ENCODE data around the gene TP53INP2. TPM values are rescaled to one million over a fixed set of nuclear protein-coding genes. Genes with fewer than 3 reads are reported as not detected.

Gene TP53INP2
- total and polyA plus RNA-seq, 2 of the 13 experiments (the other 11 are each of a cell fraction or from before 2014, with no cell fraction given), result 5.2 to 18.8 TPM

DNA sequence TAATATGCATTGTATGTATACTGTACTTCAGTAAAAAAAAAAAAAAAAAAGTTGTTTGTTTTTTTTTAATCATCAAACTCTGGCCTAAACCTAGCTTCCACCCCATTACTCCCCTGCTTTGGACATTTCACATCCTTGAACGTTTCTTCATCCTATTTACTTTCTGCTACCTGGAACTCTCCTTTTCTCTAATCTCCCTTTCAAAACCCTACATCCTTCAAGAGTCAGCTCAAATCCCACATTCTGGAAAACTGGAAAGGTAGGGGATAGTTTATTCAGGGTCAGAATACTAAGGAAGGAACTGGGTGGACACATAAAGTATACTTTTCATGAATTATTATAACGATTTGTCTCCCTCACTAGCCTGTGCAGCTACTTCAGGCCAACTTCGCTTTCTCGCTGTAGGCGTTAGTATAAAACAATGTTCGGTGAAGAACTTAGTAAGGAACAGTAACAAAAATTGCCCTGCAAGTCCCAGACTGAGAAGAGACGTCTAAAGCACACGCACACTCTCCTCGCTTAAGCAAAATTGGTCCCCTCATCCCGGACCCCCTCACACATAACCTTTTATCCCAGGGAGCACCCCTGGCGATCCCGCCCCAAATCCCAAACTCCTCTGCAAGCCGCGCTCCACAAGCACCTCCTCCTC lies 28.0 kb upstream of the TP53INP2 start (continued):
- TF ChIP-seq MEIS1 (CRISPR knock-in tag; IDR thresholded peaks at IDR 0.05; ENCODE audit: borderline replicate concordance) (0 out of 2 replicates have a peak, but pooled peaks have one; percentile 17), JUND (CRISPR knock-in tag; IDR thresholded peaks at IDR 0.05) (no peak), KLF13 (CRISPR knock-in tag; IDR thresholded peaks at IDR 0.05) (no peak), PHF5A (CRISPR knock-in tag; IDR thresholded peaks at IDR 0.05; ENCODE audit: low read depth, unreplicated experiment) (no peak), CHCHD3 (CRISPR knock-in tag; IDR thresholded peaks at IDR 0.05) (no peak), MAFK (conservative IDR thresholded peaks at IDR 0.05 in 1 of 2, IDR thresholded peaks at IDR 0.05 in 1 of 2; ENCODE audit: low read length in 2 of 2) (no peak), ZNF256 (CRISPR knock-in tag; conservative IDR thresholded peaks at IDR 0.05) (no peak), ZNF720 (CRISPR knock-in tag; IDR thresholded peaks at IDR 0.05) (no peak), ZNF670 (CRISPR knock-in tag; IDR thresholded peaks at IDR 0.05; ENCODE audit: borderline replicate concordance) (no peak), ZFP90 (CRISPR knock-in tag; IDR thresholded peaks at IDR 0.05; ENCODE audit: borderline replicate concordance) (peak; percentile 60; the same call in 1 of the 2 replicates), CREB1 (IDR thresholded peaks at IDR 0.05) (no peak), CREB1 (CRISPR knock-in tag; IDR thresholded peaks at IDR 0.05) (no peak), FOXC1 (CRISPR knock-in tag; IDR thresholded peaks at IDR 0.05; ENCODE audit: borderline replicate concordance) (no peak)
- TF ChIP-seq, protein P1, sequence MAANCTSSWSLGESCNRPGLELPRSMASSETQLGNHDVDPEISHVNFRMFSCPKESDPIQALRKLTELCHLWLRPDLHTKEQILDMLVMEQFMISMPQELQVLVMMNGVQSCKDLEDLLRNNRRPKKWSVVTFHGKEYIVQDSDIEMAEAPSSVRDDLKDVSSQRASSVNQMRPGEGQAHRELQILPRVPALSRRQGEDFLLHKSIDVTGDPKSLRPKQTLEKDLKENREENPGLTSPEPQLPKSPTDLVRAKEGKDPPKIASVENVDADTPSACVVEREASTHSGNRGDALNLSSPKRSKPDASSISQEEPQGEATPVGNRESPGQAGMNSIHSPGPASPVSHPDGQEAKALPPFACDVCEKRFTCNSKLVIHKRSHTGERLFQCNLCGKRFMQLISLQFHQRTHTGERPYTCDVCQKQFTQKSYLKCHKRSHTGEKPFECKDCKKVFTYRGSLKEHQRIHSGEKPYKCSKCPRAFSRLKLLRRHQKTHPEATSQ (CRISPR knock-in tag; IDR thresholded peaks at IDR 0.05; ENCODE audit: borderline replicate concordance), result 0 out of 2 replicates have a peak, but pooled peaks have one; percentile 59
- TF ChIP-seq, protein P2, sequence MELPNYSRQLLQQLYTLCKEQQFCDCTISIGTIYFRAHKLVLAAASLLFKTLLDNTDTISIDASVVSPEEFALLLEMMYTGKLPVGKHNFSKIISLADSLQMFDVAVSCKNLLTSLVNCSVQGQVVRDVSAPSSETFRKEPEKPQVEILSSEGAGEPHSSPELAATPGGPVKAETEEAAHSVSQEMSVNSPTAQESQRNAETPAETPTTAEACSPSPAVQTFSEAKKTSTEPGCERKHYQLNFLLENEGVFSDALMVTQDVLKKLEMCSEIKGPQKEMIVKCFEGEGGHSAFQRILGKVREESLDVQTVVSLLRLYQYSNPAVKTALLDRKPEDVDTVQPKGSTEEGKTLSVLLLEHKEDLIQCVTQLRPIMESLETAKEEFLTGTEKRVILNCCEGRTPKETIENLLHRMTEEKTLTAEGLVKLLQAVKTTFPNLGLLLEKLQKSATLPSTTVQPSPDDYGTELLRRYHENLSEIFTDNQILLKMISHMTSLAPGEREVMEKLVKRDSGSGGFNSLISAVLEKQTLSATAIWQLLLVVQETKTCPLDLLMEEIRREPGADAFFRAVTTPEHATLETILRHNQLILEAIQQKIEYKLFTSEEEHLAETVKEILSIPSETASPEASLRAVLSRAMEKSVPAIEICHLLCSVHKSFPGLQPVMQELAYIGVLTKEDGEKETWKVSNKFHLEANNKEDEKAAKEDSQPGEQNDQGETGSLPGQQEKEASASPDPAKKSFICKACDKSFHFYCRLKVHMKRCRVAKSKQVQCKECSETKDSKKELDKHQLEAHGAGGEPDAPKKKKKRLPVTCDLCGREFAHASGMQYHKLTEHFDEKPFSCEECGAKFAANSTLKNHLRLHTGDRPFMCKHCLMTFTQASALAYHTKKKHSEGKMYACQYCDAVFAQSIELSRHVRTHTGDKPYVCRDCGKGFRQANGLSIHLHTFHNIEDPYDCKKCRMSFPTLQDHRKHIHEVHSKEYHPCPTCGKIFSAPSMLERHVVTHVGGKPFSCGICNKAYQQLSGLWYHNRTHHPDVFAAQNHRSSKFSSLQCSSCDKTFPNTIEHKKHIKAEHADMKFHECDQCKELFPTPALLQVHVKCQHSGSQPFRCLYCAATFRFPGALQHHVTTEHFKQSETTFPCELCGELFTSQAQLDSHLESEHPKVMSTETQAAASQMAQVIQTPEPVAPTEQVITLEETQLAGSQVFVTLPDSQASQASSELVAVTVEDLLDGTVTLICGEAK (IDR thresholded peaks at IDR 0.05), result no peak
- TF ChIP-seq, protein P2 (CRISPR knock-in tag; IDR thresholded peaks at IDR 0.05), result no peak
- TF ChIP-seq, protein P3, sequence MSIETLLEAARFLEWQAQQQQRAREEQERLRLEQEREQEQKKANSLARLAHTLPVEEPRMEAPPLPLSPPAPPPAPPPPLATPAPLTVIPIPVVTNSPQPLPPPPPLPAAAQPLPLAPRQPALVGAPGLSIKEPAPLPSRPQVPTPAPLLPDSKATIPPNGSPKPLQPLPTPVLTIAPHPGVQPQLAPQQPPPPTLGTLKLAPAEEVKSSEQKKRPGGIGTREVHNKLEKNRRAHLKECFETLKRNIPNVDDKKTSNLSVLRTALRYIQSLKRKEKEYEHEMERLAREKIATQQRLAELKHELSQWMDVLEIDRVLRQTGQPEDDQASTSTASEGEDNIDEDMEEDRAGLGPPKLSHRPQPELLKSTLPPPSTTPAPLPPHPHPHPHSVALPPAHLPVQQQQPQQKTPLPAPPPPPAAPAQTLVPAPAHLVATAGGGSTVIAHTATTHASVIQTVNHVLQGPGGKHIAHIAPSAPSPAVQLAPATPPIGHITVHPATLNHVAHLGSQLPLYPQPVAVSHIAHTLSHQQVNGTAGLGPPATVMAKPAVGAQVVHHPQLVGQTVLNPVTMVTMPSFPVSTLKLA (IDR thresholded peaks at IDR 0.05), result no peak
